ENCODE measurements around the gene MACROD2. TPM values are rescaled to one million over a fixed set of nuclear protein-coding genes. Genes with fewer than 3 reads are reported as not detected.

The MACROD2 gene
- total RNA-seq, 5 donors from 2014 or later (not counting 1 experiment from before 2014, with no cell fraction given): 0.23 to 1.3 (median 0.51) TPM; not detected in 2

DNA sequence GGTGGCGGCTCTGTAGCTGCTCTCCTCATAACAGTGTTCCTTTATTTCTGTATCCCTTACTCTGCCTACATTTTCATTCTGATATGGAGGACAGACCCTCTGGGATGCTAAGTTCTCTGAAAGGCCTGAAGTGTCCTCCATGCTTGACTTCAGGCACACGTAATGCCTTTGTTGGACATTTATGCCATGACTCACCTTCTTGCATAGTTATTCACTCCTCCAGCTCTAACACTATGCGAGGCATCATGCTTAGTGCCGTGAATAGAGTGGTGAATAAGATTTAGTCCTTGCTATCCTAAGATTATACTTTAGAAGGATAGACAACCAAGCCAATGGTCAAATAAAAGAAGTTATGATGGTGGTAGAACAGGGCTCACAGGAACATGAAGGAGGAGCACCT is 1103.0 kb downstream of the MACROD2 start:
- no peak overlapping the region for H3K4me3 Mint-ChIP-seq
- ChIA-PET CTCF (no interaction called here), POLR2A (no interaction called here)
- no peaks in the 10 kb centered on the region for H3K4me1 ChIP-seq (ENCODE audit: control insufficient read depth in 1 of 2, extremely low read depth in 1 of 2, insufficient read depth in 2 of 2, low read length in 2 of 2)
- DNase-seq (no peak), ATAC-seq (replicated peaks in 1 of 4) (no peak)
- no peaks in the 10 kb centered on the region for H3K36me3 Mint-ChIP-seq
- H3K4me3 ChIP-seq (ENCODE audit: control insufficient read depth in 1 of 2, extremely low read depth in 1 of 2, low read length in 1 of 2): no peak overlapping the region
- H3K4me1 Mint-ChIP-seq: no peaks in the 10 kb centered on the region
- no peak overlapping the region for H3K27ac Mint-ChIP-seq
- peaks cover 5 to 19% (median 16%) of the 10 kb centered on the region in 3 donors for H3K9me3 Mint-ChIP-seq
- no peaks in the 10 kb centered on the region for H3K36me3 ChIP-seq (ENCODE audit: control insufficient read depth in 2 of 2, extremely low read depth in 1 of 2, insufficient read depth in 1 of 2, low read length in 1 of 2)
- no peaks in the 10 kb centered on the region for H3K27me3 ChIP-seq (replicated peaks in 1 of 2; ENCODE audit: control insufficient read depth in 2 of 2, extremely low read depth in 1 of 2, insufficient read depth in 2 of 2, low read length in 1 of 2)
- no peaks in the 10 kb centered on the region for H3K27me3 Mint-ChIP-seq
- no peaks in the 10 kb centered on the region for H3K9me3 ChIP-seq
- no CpG with 5 or more reads among the region's 4 CpGs for WGBS (ENCODE audit: insufficient coverage)
- H3K27ac ChIP-seq (ENCODE audit: low read length): no peak overlapping the region

GRCh38 chr20:15099130-15099529 is 1103.8 kb downstream of the MACROD2 start:
- no peak overlapping the region for H3K4me3 ChIP-seq (ENCODE audit: control insufficient read depth in 1 of 2, extremely low read depth in 1 of 2, low read length in 1 of 2)

GRCh38 chr20:15100506-15101160 is 1105.3 kb downstream of the MACROD2 start:
- H3K4me3 Mint-ChIP-seq: no peak overlapping the region
- H3K27me3 ChIP-seq (replicated peaks in 1 of 2; ENCODE audit: control insufficient read depth in 2 of 2, extremely low read depth in 1 of 2, insufficient read depth in 2 of 2, low read length in 1 of 2): no peaks in the 10 kb centered on the region
- H3K27ac Mint-ChIP-seq: no peak overlapping the region
- CTCF ChIA-PET: no interaction called here
- no peaks in the 10 kb centered on the region for H3K4me1 ChIP-seq (ENCODE audit: control insufficient read depth in 1 of 2, extremely low read depth in 1 of 2, insufficient read depth in 2 of 2, low read length in 2 of 2)
- H3K9me3 ChIP-seq: no peaks in the 10 kb centered on the region
- H3K27me3 Mint-ChIP-seq: no peaks in the 10 kb centered on the region
- no peak for DNase-seq
- no peaks in the 10 kb centered on the region for H3K36me3 ChIP-seq (ENCODE audit: control insufficient read depth in 2 of 2, extremely low read depth in 1 of 2, insufficient read depth in 1 of 2, low read length in 1 of 2)
- H3K9me3 Mint-ChIP-seq: peaks cover 10 to 29% (median 13%) of the 10 kb centered on the region in 3 donors
- H3K4me3 ChIP-seq (ENCODE audit: control insufficient read depth in 1 of 2, extremely low read depth in 1 of 2, low read length in 1 of 2): no peak overlapping the region
- POLR2A ChIA-PET: interaction anchor here in 1 of 2 donors (0.6 kb wide), 1 partner anchor 150 kb away, joined by 3 read pairs; no protein-coding TSS in a partner anchor
- H3K36me3 Mint-ChIP-seq: no peaks in the 10 kb centered on the region
- ATAC-seq (replicated peaks in 1 of 4): no peak
- H3K27ac ChIP-seq (ENCODE audit: low read length): no peak overlapping the region
- no peaks in the 10 kb centered on the region for H3K4me1 Mint-ChIP-seq

More at GRCh38 chr20:15099130-15099529, 1103.8 kb downstream of the MACROD2 start:
- H3K4me3 Mint-ChIP-seq: no peak overlapping the region
- no peaks in the 10 kb centered on the region for H3K36me3 ChIP-seq (ENCODE audit: control insufficient read depth in 2 of 2, extremely low read depth in 1 of 2, insufficient read depth in 1 of 2, low read length in 1 of 2)
- no peak overlapping the region for H3K27ac ChIP-seq (ENCODE audit: low read length)
- H3K4me1 Mint-ChIP-seq: no peaks in the 10 kb centered on the region
- no peaks in the 10 kb centered on the region for H3K27me3 Mint-ChIP-seq
- H3K9me3 Mint-ChIP-seq: peaks cover 10 to 25% (median 16%) of the 10 kb centered on the region in 3 donors
- H3K4me1 ChIP-seq (ENCODE audit: control insufficient read depth in 1 of 2, extremely low read depth in 1 of 2, insufficient read depth in 2 of 2, low read length in 2 of 2): no peaks in the 10 kb centered on the region
- no peaks in the 10 kb centered on the region for H3K27me3 ChIP-seq (replicated peaks in 1 of 2; ENCODE audit: control insufficient read depth in 2 of 2, extremely low read depth in 1 of 2, insufficient read depth in 2 of 2, low read length in 1 of 2)
- H3K36me3 Mint-ChIP-seq: no peaks in the 10 kb centered on the region
- ATAC-seq (replicated peaks in 1 of 4): no peak
- CTCF ChIA-PET: no interaction called here
- no peak overlapping the region for H3K27ac Mint-ChIP-seq
- POLR2A ChIA-PET: no interaction called here
- no CpG with 5 or more reads among the region's 1 CpG for WGBS (ENCODE audit: insufficient coverage)
- DNase-seq: no peak
- H3K9me3 ChIP-seq: no peaks in the 10 kb centered on the region

GRCh38 chr20:15107931-15108330 is 1112.6 kb downstream of the MACROD2 start:
- H3K9me3 Mint-ChIP-seq: peaks cover 10 to 27% (median 11%) of the 10 kb centered on the region in 3 donors
- ChIA-PET POLR2A (interaction anchor here in 1 of 2 donors (0.6 to 0.7 kb wide), 2 partner anchors 50 to 426 kb away, joined by 5 to 6 read pairs; no protein-coding TSS in a partner anchor), CTCF (no interaction called here)
- ATAC-seq (replicated peaks in 1 of 4): no peak
- Histone ChIP-seq H3K4me3 (ENCODE audit: control insufficient read depth in 1 of 2, extremely low read depth in 1 of 2, low read length in 1 of 2) (no peak overlapping the region), H3K27ac (ENCODE audit: low read length) (no peak overlapping the region), H3K36me3 (ENCODE audit: control insufficient read depth in 2 of 2, extremely low read depth in 1 of 2, insufficient read depth in 1 of 2, low read length in 1 of 2) (no peaks in the 10 kb centered on the region), H3K27me3 (replicated peaks in 1 of 2; ENCODE audit: control insufficient read depth in 2 of 2, extremely low read depth in 1 of 2, insufficient read depth in 2 of 2, low read length in 1 of 2) (no peaks in the 10 kb centered on the region), H3K9me3 (no peaks in the 10 kb centered on the region), H3K4me1 (ENCODE audit: control insufficient read depth in 1 of 2, extremely low read depth in 1 of 2, insufficient read depth in 2 of 2, low read length in 2 of 2) (peaks cover 0 to 4% of the 10 kb centered on the region in 2 experiments)
- WGBS (ENCODE audit: insufficient coverage): no CpG with 5 or more reads among the region's 1 CpG
- H3K36me3 Mint-ChIP-seq: no peaks in the 10 kb centered on the region
- no peaks in the 10 kb centered on the region for H3K4me1 Mint-ChIP-seq
- no peaks in the 10 kb centered on the region for H3K27me3 Mint-ChIP-seq
- no peak overlapping the region for H3K27ac Mint-ChIP-seq
- no peak overlapping the region for H3K4me3 Mint-ChIP-seq
- DNase-seq: no peak

GRCh38 chr20:15109494-15109893 is 1114.2 kb downstream of the MACROD2 start:
- H3K27me3 ChIP-seq (replicated peaks in 1 of 2; ENCODE audit: control insufficient read depth in 2 of 2, extremely low read depth in 1 of 2, insufficient read depth in 2 of 2, low read length in 1 of 2): no peaks in the 10 kb centered on the region
- ATAC-seq (replicated peaks in 1 of 4) (no peak), DNase-seq (no peak)
- no peaks in the 10 kb centered on the region for H3K36me3 ChIP-seq (ENCODE audit: control insufficient read depth in 2 of 2, extremely low read depth in 1 of 2, insufficient read depth in 1 of 2, low read length in 1 of 2)
- no peak overlapping the region for H3K4me3 ChIP-seq (ENCODE audit: control insufficient read depth in 1 of 2, extremely low read depth in 1 of 2, low read length in 1 of 2)
- Mint-ChIP-seq H3K36me3 (no peaks in the 10 kb centered on the region), H3K9me3 (peaks cover 7 to 22% (median 10%) of the 10 kb centered on the region in 3 donors), H3K4me3 (no peak overlapping the region), H3K4me1 (no peaks in the 10 kb centered on the region), H3K27ac (no peak overlapping the region), H3K27me3 (no peaks in the 10 kb centered on the region)
- no peak overlapping the region for H3K27ac ChIP-seq (ENCODE audit: low read length)
- WGBS (ENCODE audit: insufficient coverage): 78% methylated on average over 5 of the region's 7 CpGs
- H3K4me1 ChIP-seq (ENCODE audit: control insufficient read depth in 1 of 2, extremely low read depth in 1 of 2, insufficient read depth in 2 of 2, low read length in 2 of 2): peaks cover 0 to 4% of the 10 kb centered on the region in 2 experiments
- CTCF ChIA-PET: no interaction called here
- no peaks in the 10 kb centered on the region for H3K9me3 ChIP-seq
- POLR2A ChIA-PET: no interaction called here

DNA sequence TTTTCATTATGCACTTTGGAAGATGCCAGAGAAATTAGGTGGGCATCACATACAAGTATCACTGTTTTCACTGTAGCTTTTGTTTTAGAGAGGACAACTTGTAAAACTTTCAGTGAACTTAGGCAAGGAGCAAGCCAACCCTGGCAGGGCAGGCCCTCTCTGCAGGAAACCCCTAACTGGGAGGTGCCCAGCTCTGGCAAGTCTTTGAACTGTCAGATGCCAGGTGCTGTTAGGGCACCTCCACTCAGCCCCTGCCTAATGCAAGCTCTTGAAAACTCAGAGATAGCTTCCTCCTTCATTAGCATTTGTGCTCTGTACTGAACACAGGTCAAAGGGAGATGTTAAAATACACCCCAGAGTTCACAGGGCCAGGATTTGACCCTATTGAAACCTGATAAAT is 1116.3 kb downstream of the MACROD2 start:
- Mint-ChIP-seq H3K36me3 (no peaks in the 10 kb centered on the region), H3K4me3 (no peak overlapping the region), H3K4me1 (no peaks in the 10 kb centered on the region), H3K27me3 (no peaks in the 10 kb centered on the region), H3K9me3 (peaks cover 7 to 28% (median 13%) of the 10 kb centered on the region in 3 donors), H3K27ac (no peak overlapping the region)
- no peak overlapping the region for H3K27ac ChIP-seq (ENCODE audit: low read length)
- H3K27me3 ChIP-seq (replicated peaks in 1 of 2; ENCODE audit: control insufficient read depth in 2 of 2, extremely low read depth in 1 of 2, insufficient read depth in 2 of 2, low read length in 1 of 2): no peaks in the 10 kb centered on the region
- peaks cover 0 to 4% of the 10 kb centered on the region in 2 experiments for H3K4me1 ChIP-seq (ENCODE audit: control insufficient read depth in 1 of 2, extremely low read depth in 1 of 2, insufficient read depth in 2 of 2, low read length in 2 of 2)
- no peaks in the 10 kb centered on the region for H3K9me3 ChIP-seq
- H3K36me3 ChIP-seq (ENCODE audit: control insufficient read depth in 2 of 2, extremely low read depth in 1 of 2, insufficient read depth in 1 of 2, low read length in 1 of 2): no peaks in the 10 kb centered on the region
- POLR2A ChIA-PET: no interaction called here
- ATAC-seq (replicated peaks in 1 of 4) (peak in 1 of 4 experiments; percentile 43), DNase-seq (no peak)
- CTCF ChIA-PET: no interaction called here
- no peak overlapping the region for H3K4me3 ChIP-seq (ENCODE audit: control insufficient read depth in 1 of 2, extremely low read depth in 1 of 2, low read length in 1 of 2)

Measured in T-cell (primary cell).